Lower lobe of right lung (tissue), 2 donors: ENCODE results near the gene XYLT1. TPM values are rescaled to one million over a fixed set of nuclear protein-coding genes. Genes with fewer than 3 reads are reported as not detected.
A peak's percentile ranks its signal among the peaks of the same experiment; 100 is the strongest.

Source experiments
- ATAC-seq, 2 donors: fragments of 200-7000 bp; cut with Tn5 transposase; one replicate each; pipeline ENCODE4 v1.9.1; 2020 to 2022; ENCODE audit warnings: mild to moderate bottlenecking in 2 of 2, moderate library complexity in 2 of 2
- DNase-seq: peaks from one replicate; pipeline ENCODE4 v3.0.0-alpha.2; 2020
- H3K27ac ChIP-seq: fragments of 200-600 bp; one replicate; pipeline ENCODE4 v1.8.0; 2022
- H3K27me3 ChIP-seq: fragments of 200-600 bp; one replicate; pipeline ENCODE4 v1.8.0; 2022; ENCODE audit warnings: low read depth
- H3K36me3 ChIP-seq: fragments of 200-600 bp; one replicate; pipeline ENCODE4 v1.8.0; 2022; ENCODE audit warnings: mild to moderate bottlenecking
- H3K4me1 ChIP-seq: fragments of 200-600 bp; one replicate; pipeline ENCODE4 v1.8.0; 2022
- H3K4me3 ChIP-seq: fragments of 200-600 bp; one replicate; pipeline ENCODE4 v1.8.0; 2022; ENCODE audit warnings: mild to moderate bottlenecking
- H3K9me3 ChIP-seq: fragments of 200-600 bp; one replicate; pipeline ENCODE4 v1.8.0; 2022
- intact Hi-C: fragments of 100-400 bp; cut with DNase I; formaldehyde crosslinking; loops from one replicate; pipeline ENCODE4 v1.11.0; 2022
- total RNA-seq: library from RNA; stranded (reverse); fragmentation: NEBNext Ultra II Directional; extraction: Animal tissue kit (Norgen Biotek cat#: 25700); gene quantifications from one replicate; pipeline ENCODE4 v1.2.1, GENCODE V29; 2021
- TF ChIP-seq, protein P1 (sequence below): fragments of 200-600 bp; IDR thresholded peaks from one replicate; pipeline ENCODE4 v1.8.0; 2022; ENCODE audit warnings: antibody characterized with exemption, mild to moderate bottlenecking
- donor health status: DM: no; HTN: yes; CAD: no; lungs with severe emphysema.

Gene XYLT1
- total RNA-seq, 1 donor from 2014 or later = 9.0 TPM

- intact Hi-C loops = no loop called here
- no peaks in the 10 kb centered on the region for H3K27me3 ChIP-seq
- ATAC-seq = no peak
- no peaks in the 10 kb centered on the region for H3K36me3 ChIP-seq
- TF ChIP-seq, protein P1, sequence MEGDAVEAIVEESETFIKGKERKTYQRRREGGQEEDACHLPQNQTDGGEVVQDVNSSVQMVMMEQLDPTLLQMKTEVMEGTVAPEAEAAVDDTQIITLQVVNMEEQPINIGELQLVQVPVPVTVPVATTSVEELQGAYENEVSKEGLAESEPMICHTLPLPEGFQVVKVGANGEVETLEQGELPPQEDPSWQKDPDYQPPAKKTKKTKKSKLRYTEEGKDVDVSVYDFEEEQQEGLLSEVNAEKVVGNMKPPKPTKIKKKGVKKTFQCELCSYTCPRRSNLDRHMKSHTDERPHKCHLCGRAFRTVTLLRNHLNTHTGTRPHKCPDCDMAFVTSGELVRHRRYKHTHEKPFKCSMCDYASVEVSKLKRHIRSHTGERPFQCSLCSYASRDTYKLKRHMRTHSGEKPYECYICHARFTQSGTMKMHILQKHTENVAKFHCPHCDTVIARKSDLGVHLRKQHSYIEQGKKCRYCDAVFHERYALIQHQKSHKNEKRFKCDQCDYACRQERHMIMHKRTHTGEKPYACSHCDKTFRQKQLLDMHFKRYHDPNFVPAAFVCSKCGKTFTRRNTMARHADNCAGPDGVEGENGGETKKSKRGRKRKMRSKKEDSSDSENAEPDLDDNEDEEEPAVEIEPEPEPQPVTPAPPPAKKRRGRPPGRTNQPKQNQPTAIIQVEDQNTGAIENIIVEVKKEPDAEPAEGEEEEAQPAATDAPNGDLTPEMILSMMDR = no peak
- DNase-seq = no peak
- H3K27ac ChIP-seq = no peak overlapping the region
- no peaks in the 10 kb centered on the region for H3K4me1 ChIP-seq
- H3K4me3 ChIP-seq = no peak overlapping the region
- H3K9me3 ChIP-seq = no peaks in the 10 kb centered on the region
These were observed 187.7 kb downstream of the XYLT1 start for GRCh38 chr16:17283016-17283415.

DNA sequence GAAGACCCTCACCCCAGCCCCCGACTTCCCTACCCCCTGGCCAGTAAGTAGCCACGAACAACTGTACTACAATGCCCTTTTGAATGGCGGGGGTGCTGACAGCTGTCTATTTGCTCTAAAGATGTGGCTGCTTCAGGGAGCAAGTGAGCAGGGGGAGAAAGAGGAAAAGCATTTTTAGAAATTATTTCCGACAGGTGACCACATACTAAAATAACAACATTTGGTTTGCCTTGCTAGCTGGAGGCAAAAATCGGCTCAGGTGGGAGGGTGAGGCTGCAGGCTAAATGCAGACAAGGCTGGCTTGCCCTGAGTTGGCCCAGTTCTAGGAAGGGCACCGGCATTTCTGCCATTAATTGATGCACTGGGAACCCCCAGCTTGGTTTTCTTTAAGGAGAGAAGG lies 188.5 kb downstream of the XYLT1 start:
- Histone ChIP-seq H3K27me3 (no peaks in the 10 kb centered on the region), H3K9me3 (no peaks in the 10 kb centered on the region), H3K27ac (no peak overlapping the region), H3K4me1 (no peaks in the 10 kb centered on the region), H3K36me3 (no peaks in the 10 kb centered on the region), H3K4me3 (no peak overlapping the region)
- TF ChIP-seq, protein P1 = no peak
- intact Hi-C loops = no loop called here
- ATAC-seq = no peak
- no peak for DNase-seq

- DNase-seq (no peak), ATAC-seq (no peak)
- intact Hi-C loops = no loop called here
- TF ChIP-seq, protein P1 = no peak
- Histone ChIP-seq H3K4me3 (no peak overlapping the region), H3K27ac (no peak overlapping the region), H3K36me3 (no peaks in the 10 kb centered on the region), H3K9me3 (no peaks in the 10 kb centered on the region), H3K27me3 (no peaks in the 10 kb centered on the region), H3K4me1 (no peaks in the 10 kb centered on the region)
These were observed 189.7 kb downstream of the XYLT1 start for GRCh38 chr16:17281052-17281451.

DNA sequence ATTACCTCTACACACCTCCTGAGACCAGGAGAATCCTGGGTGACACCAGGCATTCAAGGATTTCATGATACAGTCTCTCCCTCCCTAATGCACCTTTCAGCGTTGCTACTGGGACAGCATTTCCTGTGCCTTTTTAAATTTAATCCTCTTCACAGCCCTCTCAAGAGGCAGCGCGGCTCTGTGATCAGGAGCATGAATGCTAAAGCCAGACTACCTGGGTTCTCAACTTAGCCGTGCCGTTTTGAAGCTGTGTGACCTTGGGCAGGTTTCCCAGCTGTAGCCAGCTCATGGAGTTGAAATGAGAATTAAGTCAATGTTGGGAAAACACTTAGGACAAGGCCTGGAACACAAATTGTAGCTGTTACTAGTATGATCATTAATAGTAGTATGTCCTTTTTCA lies 191.8 kb downstream of the XYLT1 start:
- ATAC-seq (no peak), DNase-seq (no peak)
- TF ChIP-seq, protein P1 = no peak
- Histone ChIP-seq H3K9me3 (no peaks in the 10 kb centered on the region), H3K4me3 (no peak overlapping the region), H3K4me1 (no peaks in the 10 kb centered on the region), H3K27ac (no peak overlapping the region), H3K27me3 (no peaks in the 10 kb centered on the region), H3K36me3 (no peaks in the 10 kb centered on the region)
- intact Hi-C loops = no loop called here

DNA sequence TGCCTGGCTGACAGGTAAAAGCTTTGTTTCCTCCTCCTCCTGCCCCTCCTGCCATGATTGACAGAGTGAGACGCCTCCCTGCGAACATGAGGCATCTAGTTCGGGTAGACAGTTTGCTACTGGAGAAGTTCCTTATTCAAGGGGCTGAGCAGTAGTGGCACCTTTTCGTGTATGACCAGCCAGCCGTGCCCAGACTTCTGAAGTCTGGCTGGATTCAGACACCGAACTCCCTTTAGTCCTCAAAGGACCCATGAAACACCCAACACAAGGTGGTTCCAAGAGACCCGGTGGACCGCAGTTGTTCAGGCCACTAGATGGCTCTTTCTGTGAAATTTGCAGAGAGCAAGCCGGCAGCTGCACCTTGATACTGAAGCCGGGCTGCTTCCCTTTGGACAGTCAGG lies 192.8 kb downstream of the XYLT1 start:
- ATAC-seq = peak in 1 of 2 donors; percentile 44
- Histone ChIP-seq H3K36me3 (no peaks in the 10 kb centered on the region), H3K27me3 (no peaks in the 10 kb centered on the region), H3K4me3 (no peak overlapping the region), H3K4me1 (no peaks in the 10 kb centered on the region), H3K9me3 (no peaks in the 10 kb centered on the region), H3K27ac (no peak overlapping the region)
- intact Hi-C loops = no loop called here
- no peak for DNase-seq
- TF ChIP-seq, protein P1 = peak; percentile 31

GRCh38 chr16:17276610-17277009 lies 194.2 kb downstream of the XYLT1 start:
- Histone ChIP-seq H3K4me1 (no peaks in the 10 kb centered on the region), H3K9me3 (no peaks in the 10 kb centered on the region), H3K27ac (no peak overlapping the region), H3K36me3 (no peaks in the 10 kb centered on the region), H3K4me3 (no peak overlapping the region), H3K27me3 (no peaks in the 10 kb centered on the region)
- TF ChIP-seq, protein P1 = no peak
- ATAC-seq (no peak), DNase-seq (no peak)
- intact Hi-C loops = no loop called here
